ENCODE data around the gene SHROOM4. TPM values are rescaled to one million over a fixed set of nuclear protein-coding genes. Genes with fewer than 3 reads are reported as not detected.

The SHROOM4 gene
- total and polyA plus RNA-seq, 7 donors = 1.8 to 11.2 (median 5.1) TPM

- H3K27ac ChIP-seq = no peak overlapping the region
- intact Hi-C loops (cut with DNase I) = loop anchor here in 1 of 2 donors (10.0 kb wide), 1 partner anchor 57 kb away; no protein-coding TSS in a partner anchor
- no peaks in the 10 kb centered on the region for H3K9me3 ChIP-seq
- H3K4me1 ChIP-seq = no peaks in the 10 kb centered on the region
- DNase-seq (no peak), ATAC-seq (no peak)
- 57 to 77% (median 68%) methylated on average over 1 of the region's 1 CpG for WGBS, 3 donors
- TF ChIP-seq CTCF (IDR thresholded peaks at IDR 0.05) = no peak
- H3K4me3 ChIP-seq = no peak overlapping the region
- peaks cover 0 to 7% (median 0%) of the 10 kb centered on the region in 3 donors for H3K27me3 ChIP-seq (ENCODE audit: insufficient read depth in 3 of 3, low read length in 2 of 3)
- H3K36me3 ChIP-seq (ENCODE audit: insufficient read depth in 1 of 2, low read depth in 1 of 2) = no peaks in the 10 kb centered on the region
Measured at GRCh38 chrX:50577326-50577725, 236.7 kb downstream of the SHROOM4 start.

GRCh38 chrX:50567636-50568035, 246.4 kb downstream of the SHROOM4 start:
- WGBS, 3 donors = 18 to 32% (median 26%) methylated on average over 1 of the region's 1 CpG
- Histone ChIP-seq H3K4me1 (no peaks in the 10 kb centered on the region), H3K9me3 (peaks cover 6% of the 10 kb centered on the region), H3K4me3 (no peak overlapping the region), H3K36me3 (ENCODE audit: insufficient read depth in 1 of 2, low read depth in 1 of 2) (no peaks in the 10 kb centered on the region), H3K27ac (no peak overlapping the region), H3K27me3 (ENCODE audit: insufficient read depth in 3 of 3, low read length in 2 of 3) (peaks cover 0 to 4% (median 0%) of the 10 kb centered on the region in 3 donors)
- no peak for ATAC-seq
- no peak for TF ChIP-seq CTCF (IDR thresholded peaks at IDR 0.05)
- intact Hi-C loops (cut with DNase I) = loop anchor here in 1 of 2 donors (10.0 kb wide), 1 partner anchor 663 kb away; no protein-coding TSS in a partner anchor
- DNase-seq = no peak

- no peak overlapping the region for H3K27ac ChIP-seq
- DNase-seq (no peak), ATAC-seq (no peak)
- intact Hi-C loops (cut with DNase I) = loop anchor here in 1 of 2 donors (10.0 kb wide), 1 partner anchor 661 kb away; no protein-coding TSS in a partner anchor
- H3K27me3 ChIP-seq (ENCODE audit: insufficient read depth in 3 of 3, low read length in 2 of 3) = peaks cover 0 to 4% (median 0%) of the 10 kb centered on the region in 3 donors
- no peak overlapping the region for H3K4me3 ChIP-seq
- H3K9me3 ChIP-seq = no peaks in the 10 kb centered on the region
- 29 to 56% (median 38%) methylated on average over 4 of the region's 4 CpGs for WGBS, 3 donors
- no peak for TF ChIP-seq CTCF (IDR thresholded peaks at IDR 0.05)
- H3K36me3 ChIP-seq (ENCODE audit: insufficient read depth in 1 of 2, low read depth in 1 of 2) = no peaks in the 10 kb centered on the region
- H3K4me1 ChIP-seq = no peaks in the 10 kb centered on the region
Measured at GRCh38 chrX:50565718-50566117, 248.3 kb downstream of the SHROOM4 start.

Other genes starting within 250 kb of the SHROOM4 start
- gene BMP15, start 96.5 kb upstream of the SHROOM4 start, total RNA-seq = not detected
- not detected for gene BMP15, start 96.5 kb upstream of the SHROOM4 start, polyA plus RNA-seq

Measured in psoas muscle (tissue), 8 donors.